IPS DF 4.7 (cell line): Measurements from ENCODE around the gene MGST3.
"Not testable (repeated sequence)": the region's sequence is repeated elsewhere in the genome, so short reads cannot be mapped to it uniquely, and the experiment has no call there.

Experiments used
- DNase-seq: peaks from one replicate; pipeline ENCODE4 v3.0.0-alpha.2; 2013; ENCODE audit warnings: low spot score; ENCODE audit errors: extremely low read depth

The MGST3 gene

DNA sequence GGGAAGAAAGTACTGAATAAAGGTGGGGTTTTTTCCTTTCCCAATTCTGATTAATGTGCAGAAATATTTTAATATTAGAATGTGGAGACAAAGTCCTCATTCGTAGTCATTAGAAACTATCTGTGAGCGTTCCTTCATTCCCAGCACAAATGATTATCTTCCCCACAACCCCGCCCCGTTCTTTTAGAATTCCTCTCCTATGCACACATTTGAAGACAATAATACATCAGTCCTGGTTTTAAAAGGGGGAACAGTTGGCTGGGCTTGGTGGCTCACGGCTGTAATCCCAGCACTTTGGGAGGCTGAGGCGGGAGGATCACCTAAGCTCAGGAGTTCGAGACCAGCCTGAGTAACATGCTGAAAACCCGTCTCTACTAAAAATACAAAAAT is 66.5 kb downstream of the MGST3 start:
- DNase-seq = no peak

DNA sequence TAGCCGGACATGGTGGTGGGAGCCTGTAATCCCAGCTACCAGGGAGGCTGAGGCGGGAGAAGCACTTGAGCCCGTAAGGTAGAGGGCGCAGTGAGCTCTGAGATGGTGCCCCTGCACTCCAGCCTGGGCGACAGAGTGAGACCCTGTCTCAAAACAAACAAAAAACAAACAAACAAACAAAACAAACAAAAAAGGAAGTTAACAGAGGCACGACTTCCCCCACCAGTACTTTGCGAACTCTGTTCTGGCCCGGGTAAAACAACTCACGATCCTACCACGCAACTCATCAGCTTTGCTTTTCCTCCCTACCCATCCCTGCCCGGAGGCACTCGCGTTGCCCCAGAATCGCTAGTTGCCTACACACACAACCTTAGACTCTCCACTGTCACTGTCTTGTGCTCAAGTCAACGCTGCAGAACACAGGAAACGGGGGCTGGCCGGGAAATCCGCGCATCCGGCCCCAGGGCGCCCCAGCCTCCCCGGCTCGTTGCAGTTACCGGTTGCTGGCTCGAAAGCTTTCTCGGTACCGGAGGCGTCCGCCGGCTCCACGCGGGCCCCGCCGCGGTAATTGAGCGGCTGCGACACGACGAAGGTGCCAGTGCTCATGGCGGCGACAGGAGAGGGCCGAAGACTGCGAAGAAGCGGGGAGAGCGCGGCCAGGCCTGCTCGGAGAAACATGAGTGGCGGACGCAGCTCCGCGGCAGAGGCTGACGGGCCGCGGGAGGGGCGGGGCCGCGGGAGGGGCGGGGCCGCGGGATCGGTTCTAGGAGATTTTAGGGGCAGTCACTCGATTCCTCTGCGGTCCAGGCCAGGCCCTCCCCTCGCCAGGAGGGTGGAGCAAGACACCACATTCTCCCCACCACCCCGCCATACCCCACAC is 67.1 kb downstream of the MGST3 start, which contains the start of gene ALDH9A1:
TSS of gene ALDH9A1 (minus strand) at position 682 of the 880 bp plus-strand sequence. CDS start at position 678, 4 bp downstream.
- DNase-seq = no peak

GRCh38 chr1:165698761-165699052 is 67.7 kb downstream of the MGST3 start:
- no peak for DNase-seq

DNA sequence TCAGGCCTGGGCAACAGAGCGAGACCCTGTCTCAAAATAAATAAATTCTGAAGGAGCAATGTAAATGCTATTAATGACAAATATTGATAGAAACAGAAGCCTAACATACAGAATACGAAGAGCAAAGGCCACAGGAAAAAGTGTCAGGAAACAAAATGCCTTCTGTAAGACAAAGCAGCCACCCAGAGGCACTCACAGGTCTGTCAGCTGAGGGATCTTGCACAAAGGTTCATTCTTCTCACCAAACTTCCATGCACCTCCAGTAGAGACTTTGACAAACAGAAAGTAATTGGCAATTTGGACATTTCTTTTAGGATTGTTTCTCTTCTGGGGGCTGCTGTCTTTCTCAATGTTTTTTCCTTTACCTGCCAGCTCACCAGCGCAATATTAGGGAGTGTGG is 68.5 kb downstream of the MGST3 start:
- no peak for DNase-seq

DNA sequence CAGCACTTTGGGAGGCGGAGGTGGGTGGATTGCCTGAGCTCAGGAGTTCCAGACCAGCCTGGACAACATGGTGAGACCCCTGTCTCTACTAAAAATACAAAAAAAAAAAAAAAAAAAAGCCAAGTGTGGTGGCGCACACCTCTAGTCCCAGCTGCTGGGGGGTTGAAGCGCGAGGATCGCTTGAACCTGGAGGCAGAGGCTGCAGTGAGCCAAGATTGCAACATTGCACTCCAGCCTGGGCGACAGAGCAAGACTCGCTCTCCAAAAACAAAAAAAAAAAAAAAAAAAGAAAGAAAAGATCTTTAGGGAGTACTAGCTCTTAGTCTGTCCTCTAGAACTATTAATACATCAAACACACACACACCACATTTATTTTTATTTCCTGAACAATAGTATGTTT is 70.9 kb downstream of the MGST3 start:
- not testable (repeated sequence) for DNase-seq

DNA sequence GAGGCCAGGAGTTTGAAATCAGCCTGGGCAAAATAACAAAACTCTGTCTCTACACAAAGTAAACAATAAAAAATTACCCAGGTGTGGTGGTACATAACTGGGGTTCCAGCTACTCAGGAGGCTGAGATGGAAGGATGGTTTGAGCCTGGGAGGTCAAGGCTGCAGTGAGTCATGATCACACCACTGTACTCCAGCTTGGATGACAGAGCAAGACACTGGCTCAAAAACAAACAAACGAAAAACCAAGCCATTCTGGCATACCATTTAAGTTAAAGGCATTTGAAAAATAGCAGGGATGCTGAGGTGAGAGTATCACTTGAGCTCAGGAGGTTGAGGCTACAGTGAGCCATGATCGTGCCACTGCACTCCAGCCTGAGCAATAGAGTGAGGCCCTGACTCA is 72.6 kb downstream of the MGST3 start:
- no peak for DNase-seq
